Mesendoderm (in vitro differentiated cells): ENCODE measurements around the gene SHROOM3.

Source experiments
- DNase-seq: peaks from one replicate; pipeline ENCODE4 v3.0.0; 2013
- H2AK5ac ChIP-seq: 2 replicates; pipeline ENCODE4 v1.6.1; 2013; ENCODE audit warnings: low read length, inconsistent platforms
- H2BK120ac ChIP-seq: 2 replicates; pipeline ENCODE4 v1.6.1; 2013; ENCODE audit warnings: low read depth, mild to moderate bottlenecking, low read length, moderate library complexity, mixed read lengths
- H2BK15ac ChIP-seq: replicated peaks from 2 replicates; pipeline ENCODE4 v1.6.1; 2013; ENCODE audit warnings: low read depth, mild to moderate bottlenecking, moderate library complexity
- H2BK5ac ChIP-seq: 2 replicates; pipeline ENCODE4 v1.6.1; 2013; ENCODE audit warnings: low read length, inconsistent platforms
- H3K18ac ChIP-seq: 2 replicates; pipeline ENCODE4 v1.6.1; 2013; ENCODE audit warnings: mild to moderate bottlenecking, low read length, mixed read lengths
- H3K23ac ChIP-seq: one replicate; pipeline ENCODE4 v1.6.1; 2013; ENCODE audit warnings: low read length
- H3K27ac ChIP-seq: 2 replicates; pipeline ENCODE4 v1.5.1; 2013; ENCODE audit warnings: low read depth, mild to moderate bottlenecking, inconsistent platforms, low read length, moderate library complexity
- H3K27me3 ChIP-seq: 2 replicates; pipeline ENCODE4 v1.6.1; 2013; ENCODE audit warnings: low read length, control low read depth, mild to moderate bottlenecking, inconsistent platforms; ENCODE audit not compliant: insufficient read depth, poor library complexity
- H3K36me3 ChIP-seq: 2 replicates; pipeline ENCODE4 v1.6.1; 2013; ENCODE audit warnings: low read length, inconsistent platforms; ENCODE audit not compliant: control insufficient read depth, insufficient read depth
- H3K4ac ChIP-seq: one replicate; pipeline ENCODE4 v1.6.1; 2013; ENCODE audit warnings: low read depth, mild to moderate bottlenecking, low read length, moderate library complexity
- H3K4me1 ChIP-seq: 2 replicates; pipeline ENCODE4 v1.6.1; 2013; ENCODE audit warnings: low read depth, low read length, inconsistent platforms; ENCODE audit not compliant: control insufficient read depth
- H3K4me2 ChIP-seq: 2 replicates; pipeline ENCODE4 v1.6.1; 2013; ENCODE audit warnings: low read length
- H3K4me3 ChIP-seq: 2 replicates; pipeline ENCODE4 v1.5.1; 2013; ENCODE audit warnings: mild to moderate bottlenecking, low read length
- H3K56ac ChIP-seq: one replicate; pipeline ENCODE4 v1.6.1; 2013; ENCODE audit warnings: low read length
- H3K79me1 ChIP-seq: 2 replicates; pipeline ENCODE4 v1.6.1; 2013; ENCODE audit warnings: low read length, inconsistent platforms
- H3K79me2 ChIP-seq: 2 replicates; pipeline ENCODE4 v1.6.1; 2013; ENCODE audit warnings: mild to moderate bottlenecking, low read length; ENCODE audit not compliant: control insufficient read depth, insufficient read depth
- H3K9ac ChIP-seq: 2 replicates; pipeline ENCODE4 v1.6.1; 2013; ENCODE audit warnings: low read length, inconsistent platforms
- H4K5ac ChIP-seq: one replicate; pipeline ENCODE4 v1.6.1; 2013; ENCODE audit warnings: low read length
- H4K8ac ChIP-seq: one replicate; pipeline ENCODE4 v1.6.1; 2013; ENCODE audit warnings: low read depth, mild to moderate bottlenecking, control low read depth, low read length, moderate library complexity
- WGBS: extraction: QIAGEN DNeasy Blood & Tissue Kit; methylation state at CpG from one replicate; pipeline ENCODE4 v1.1.7; 2013; ENCODE audit warnings: low lambda C conversion rate, missing lambda C conversion rate; ENCODE audit not compliant: insufficient coverage; ENCODE audit errors: extremely low coverage; 5-methylcytosine and 5-hydroxymethylcytosine counted together

Gene SHROOM3

DNA sequence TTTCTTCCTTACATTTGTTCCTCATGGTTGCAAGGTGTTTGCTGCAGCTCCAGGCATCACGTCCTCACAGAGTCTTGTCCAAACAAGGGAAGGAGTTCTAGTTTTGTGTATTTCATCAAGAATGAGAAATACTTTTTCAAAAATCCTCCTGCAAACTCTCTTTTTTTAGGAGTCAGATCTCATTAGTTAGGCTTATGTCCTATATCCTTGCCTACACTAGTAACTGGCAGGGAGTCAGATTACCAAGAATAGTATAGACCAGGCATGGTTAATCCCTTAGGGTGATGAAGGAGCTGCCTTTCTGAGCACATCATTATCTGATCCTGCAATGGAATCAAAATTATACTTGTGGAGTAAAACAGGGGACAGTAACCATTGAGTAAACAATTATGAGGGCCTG is 160.4 kb downstream of the SHROOM3 start:
- Histone ChIP-seq H3K4ac (no peak overlapping the region), H3K23ac (no peak overlapping the region), H4K5ac (no peak overlapping the region), H4K8ac (no peak overlapping the region), H2AK5ac (no peak overlapping the region), H2BK5ac (no peak overlapping the region), H2BK120ac (no peak overlapping the region), H3K79me1 (no peaks in the 10 kb centered on the region), H2BK15ac (no peak overlapping the region), H3K36me3 (no peaks in the 10 kb centered on the region), H3K56ac (no peak overlapping the region), H3K4me1 (peaks cover 3% of the 10 kb centered on the region), H3K79me2 (no peaks in the 10 kb centered on the region), H3K27me3 (no peaks in the 10 kb centered on the region), H3K27ac (no peak overlapping the region), H3K4me2 (no peak overlapping the region), H3K9ac (no peak overlapping the region), H3K4me3 (no peak overlapping the region), H3K18ac (no peak overlapping the region)
- WGBS, result no CpG with 5 or more reads among the region's 1 CpG
- no peak for DNase-seq

DNA sequence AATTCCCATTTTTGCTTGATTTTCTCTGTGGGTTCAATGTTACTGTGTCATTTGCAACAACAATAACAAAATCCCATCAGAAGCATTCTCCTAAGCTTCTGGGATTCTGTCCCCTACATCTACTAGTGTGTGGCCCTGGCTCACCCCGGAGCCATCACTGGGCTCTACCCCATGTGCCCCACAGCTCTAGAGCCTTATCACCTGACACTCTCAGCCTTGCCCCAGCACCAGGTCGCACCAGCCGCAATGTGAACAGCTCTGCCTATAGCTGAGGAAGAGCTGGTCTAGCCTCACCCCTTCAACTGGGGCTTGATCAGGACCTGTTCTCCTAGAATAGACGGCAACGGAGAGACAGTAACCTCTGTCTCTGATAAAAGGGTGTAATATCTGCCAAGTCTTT is 161.7 kb downstream of the SHROOM3 start:
- Histone ChIP-seq H4K5ac (no peak overlapping the region), H3K36me3 (no peaks in the 10 kb centered on the region), H2BK5ac (no peak overlapping the region), H2BK120ac (no peak overlapping the region), H3K27me3 (no peaks in the 10 kb centered on the region), H3K4me1 (peaks cover 3% of the 10 kb centered on the region), H2AK5ac (no peak overlapping the region), H3K4ac (no peak overlapping the region), H3K4me2 (no peak overlapping the region), H4K8ac (no peak overlapping the region), H3K27ac (no peak overlapping the region), H3K4me3 (no peak overlapping the region), H2BK15ac (no peak overlapping the region), H3K18ac (no peak overlapping the region), H3K79me1 (no peaks in the 10 kb centered on the region), H3K23ac (no peak overlapping the region), H3K9ac (no peak overlapping the region), H3K56ac (no peak overlapping the region), H3K79me2 (no peaks in the 10 kb centered on the region)
- WGBS, result no CpG with 5 or more reads among the region's 5 CpGs
- DNase-seq, result no peak

DNA sequence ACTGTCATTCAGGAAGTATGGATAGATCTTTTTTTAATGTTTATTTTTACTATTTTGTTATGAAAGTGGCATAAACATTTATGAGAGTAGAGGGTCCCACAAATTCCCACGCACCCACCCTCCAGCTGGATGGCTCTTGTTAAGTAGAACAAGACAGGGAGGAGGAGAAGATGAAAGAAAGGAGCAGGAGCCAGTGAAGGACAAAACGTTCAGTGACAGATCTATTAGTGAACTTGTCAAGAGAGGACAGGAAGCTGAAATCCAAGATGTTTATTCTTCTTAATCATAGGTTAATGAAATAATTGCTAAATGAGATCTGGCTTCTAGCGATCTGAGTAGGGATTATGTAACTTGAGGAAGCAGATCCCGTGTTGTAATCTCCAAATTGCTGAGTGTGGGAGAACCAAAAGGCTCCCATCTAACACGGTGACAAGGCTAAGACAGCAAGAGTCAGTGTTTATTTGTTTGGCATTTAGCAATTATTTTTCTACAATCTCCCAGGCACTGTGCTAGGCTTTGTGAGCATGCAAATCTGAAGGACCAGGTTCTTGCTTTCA is 162.5 kb downstream of the SHROOM3 start:
- H3K79me1 ChIP-seq, result no peaks in the 10 kb centered on the region
- H3K4me3 ChIP-seq, result no peak overlapping the region
- no CpG with 5 or more reads among the region's 5 CpGs for WGBS
- no peak overlapping the region for H2BK5ac ChIP-seq
- H3K79me2 ChIP-seq, result no peaks in the 10 kb centered on the region
- H4K5ac ChIP-seq, result no peak overlapping the region
- H2AK5ac ChIP-seq, result no peak overlapping the region
- no peak overlapping the region for H3K27ac ChIP-seq
- H3K23ac ChIP-seq, result no peak overlapping the region
- no peak overlapping the region for H3K18ac ChIP-seq
- no peak overlapping the region for H2BK15ac ChIP-seq
- H3K56ac ChIP-seq, result no peak overlapping the region
- H4K8ac ChIP-seq, result no peak overlapping the region
- DNase-seq, result no peak
- no peak overlapping the region for H3K4me2 ChIP-seq
- H3K4ac ChIP-seq, result no peak overlapping the region
- no peak overlapping the region for H2BK120ac ChIP-seq
- no peaks in the 10 kb centered on the region for H3K36me3 ChIP-seq
- peaks cover 3% of the 10 kb centered on the region for H3K4me1 ChIP-seq
- H3K27me3 ChIP-seq, result no peaks in the 10 kb centered on the region
- H3K9ac ChIP-seq, result no peak overlapping the region

DNA sequence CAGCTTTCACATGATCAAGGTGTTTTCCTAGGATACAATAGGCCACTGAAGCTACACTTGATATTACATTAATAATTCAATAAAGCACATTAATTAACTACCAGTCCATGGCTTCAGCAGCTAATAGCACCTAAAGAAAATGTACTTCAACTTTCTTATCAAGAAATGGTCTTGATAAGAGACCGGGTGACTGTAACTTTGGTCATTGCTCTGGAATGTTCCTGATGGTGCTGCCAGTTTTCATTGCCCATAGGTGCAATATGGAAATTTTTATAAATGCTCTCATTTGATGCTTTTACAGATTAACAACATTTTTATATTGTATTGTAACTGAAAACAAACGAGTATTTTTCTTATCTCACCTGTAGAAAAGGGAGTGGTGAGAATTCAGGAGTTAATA is 165.4 kb downstream of the SHROOM3 start:
- H3K18ac ChIP-seq, result no peak overlapping the region
- no peaks in the 10 kb centered on the region for H3K36me3 ChIP-seq
- H4K8ac ChIP-seq, result no peak overlapping the region
- peaks cover 3% of the 10 kb centered on the region for H3K4me1 ChIP-seq
- H3K9ac ChIP-seq, result no peak overlapping the region
- no peaks in the 10 kb centered on the region for H3K79me2 ChIP-seq
- no peak overlapping the region for H2AK5ac ChIP-seq
- no peak overlapping the region for H3K27ac ChIP-seq
- no peak overlapping the region for H3K23ac ChIP-seq
- no CpG with 5 or more reads among the region's 2 CpGs for WGBS
- no peaks in the 10 kb centered on the region for H3K79me1 ChIP-seq
- no peak overlapping the region for H2BK15ac ChIP-seq
- H3K56ac ChIP-seq, result no peak overlapping the region
- DNase-seq, result no peak
- no peaks in the 10 kb centered on the region for H3K27me3 ChIP-seq
- no peak overlapping the region for H3K4me3 ChIP-seq
- no peak overlapping the region for H4K5ac ChIP-seq
- no peak overlapping the region for H3K4me2 ChIP-seq
- no peak overlapping the region for H2BK120ac ChIP-seq
- no peak overlapping the region for H3K4ac ChIP-seq
- H2BK5ac ChIP-seq, result no peak overlapping the region

DNA sequence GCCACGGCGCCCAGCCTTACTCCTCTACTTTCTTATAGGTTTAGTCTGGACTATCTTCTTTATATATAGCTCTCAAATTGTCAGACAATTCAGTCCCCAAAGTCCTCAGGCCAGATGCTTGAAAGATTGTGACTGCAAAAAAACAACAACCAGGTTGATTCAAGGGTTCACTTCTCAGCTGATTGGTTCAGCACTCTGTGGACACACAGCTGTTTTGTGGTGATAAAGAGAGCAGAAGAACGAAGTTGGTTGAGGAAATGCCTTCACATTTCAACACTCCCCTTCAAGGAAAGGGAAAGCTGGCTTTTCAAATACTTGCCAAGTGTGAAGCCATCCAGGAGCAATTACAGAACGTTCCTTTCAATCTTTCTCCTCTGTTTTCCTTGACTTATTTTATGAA is 166.8 kb downstream of the SHROOM3 start:
- Histone ChIP-seq H3K56ac (no peak overlapping the region), H3K18ac (peak overlapping the region; percentile 41), H3K27ac (no peak overlapping the region), H3K4me1 (peaks cover 3% of the 10 kb centered on the region), H2BK120ac (no peak overlapping the region), H3K79me2 (no peaks in the 10 kb centered on the region), H2BK15ac (no peak overlapping the region), H3K9ac (no peak overlapping the region), H3K23ac (no peak overlapping the region), H3K4ac (no peak overlapping the region), H4K8ac (no peak overlapping the region), H3K27me3 (no peaks in the 10 kb centered on the region), H4K5ac (no peak overlapping the region), H3K36me3 (no peaks in the 10 kb centered on the region), H3K79me1 (no peaks in the 10 kb centered on the region), H2BK5ac (no peak overlapping the region), H2AK5ac (no peak overlapping the region), H3K4me2 (no peak overlapping the region), H3K4me3 (no peak overlapping the region)
- DNase-seq, result no peak
- WGBS, result no CpG with 5 or more reads among the region's 4 CpGs

DNA sequence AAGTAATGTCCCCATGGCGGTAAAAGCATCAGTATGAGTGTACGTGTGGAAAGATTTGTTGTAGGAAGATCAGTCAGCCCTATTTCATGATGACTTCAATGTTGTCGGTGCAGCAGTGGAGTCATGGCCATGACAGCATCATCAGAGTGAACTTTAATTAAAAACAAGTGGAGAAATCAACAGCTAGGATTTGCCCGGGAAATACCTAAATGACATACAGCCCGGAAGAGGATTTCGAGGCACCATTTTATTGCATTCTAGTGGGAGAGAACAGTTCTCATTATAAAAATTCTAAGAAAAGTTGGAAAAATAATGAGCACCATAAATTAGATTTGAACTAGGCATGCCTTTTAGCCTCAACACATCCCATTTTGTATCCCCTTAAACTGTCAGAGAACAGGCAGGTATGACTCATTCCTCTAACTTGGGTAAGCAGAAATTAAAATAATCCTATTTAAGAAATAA is 170.1 kb downstream of the SHROOM3 start:
- no peak overlapping the region for H4K5ac ChIP-seq
- no peak overlapping the region for H3K4me3 ChIP-seq
- no peak overlapping the region for H2BK5ac ChIP-seq
- H3K27me3 ChIP-seq, result no peaks in the 10 kb centered on the region
- no peaks in the 10 kb centered on the region for H3K4me1 ChIP-seq
- no peak overlapping the region for H3K9ac ChIP-seq
- H3K23ac ChIP-seq, result no peak overlapping the region
- no peak overlapping the region for H2BK120ac ChIP-seq
- no peak overlapping the region for H3K4ac ChIP-seq
- H3K79me2 ChIP-seq, result no peaks in the 10 kb centered on the region
- no peak overlapping the region for H3K4me2 ChIP-seq
- H3K18ac ChIP-seq, result no peak overlapping the region
- no peak overlapping the region for H3K56ac ChIP-seq
- no peak overlapping the region for H2AK5ac ChIP-seq
- no peaks in the 10 kb centered on the region for H3K36me3 ChIP-seq
- H2BK15ac ChIP-seq, result no peak overlapping the region
- no peaks in the 10 kb centered on the region for H3K79me1 ChIP-seq
- no peak overlapping the region for H4K8ac ChIP-seq
- no CpG with 5 or more reads among the region's 6 CpGs for WGBS
- DNase-seq, result no peak
- no peak overlapping the region for H3K27ac ChIP-seq
